HepG2 (cell line): ENCODE results near the gene SEC14L1. TPM values are rescaled to one million over a fixed set of nuclear protein-coding genes. Genes with fewer than 3 reads are reported as not detected.

ENCODE experiments used
- AGO2 ChIP-seq: fragments of 200-400 bp; formaldehyde crosslinking; optimal IDR thresholded peaks from 2 replicates; pipeline ENCODE3; 2017; ENCODE audit warnings: mild to moderate bottlenecking, low read depth, low read length, moderate library complexity
- ATF7-NPFF ChIP-seq: sonication (generic); formaldehyde crosslinking; IDR thresholded peaks from 2 replicates; pipeline ENCODE4 v1.8.1; 2023; ENCODE audit warnings: mild to moderate bottlenecking, low read depth, missing genetic modification reagents, moderate library complexity
- ERF ChIP-seq: IDR thresholded peaks from 2 replicates; pipeline ENCODE4 v1.6.1; 2018; ENCODE audit warnings: missing biosample characterization, missing genetic modification reagents
- GABPB1 ChIP-seq: IDR thresholded peaks from 2 replicates; pipeline ENCODE4 v1.6.1; 2016; ENCODE audit warnings: mild to moderate bottlenecking, missing genetic modification reagents, moderate library complexity, missing compliant biosample characterization
- HNF4G ChIP-seq, 2 experiments: sonication (generic) in 1 of 2; formaldehyde crosslinking in 1 of 2; IDR thresholded peaks; 2 replicates each; pipeline versions ENCODE4 v1.4.0 to v1.6.1; 2011 to 2020; ENCODE audit warnings: borderline replicate concordance in 2 of 2, low read depth in 2 of 2, mild to moderate bottlenecking in 2 of 2, low read length in 1 of 2, missing genetic modification reagents in 1 of 2, moderate library complexity in 1 of 2
- KAT2B ChIP-seq: fragments of 150-350 bp; IDR thresholded peaks from 2 replicates; pipeline ENCODE4 v1.6.1; 2014; ENCODE audit warnings: low read depth, low read length, borderline replicate concordance
- MBD4 ChIP-seq: IDR thresholded peaks from 2 replicates; pipeline ENCODE4 v1.6.1; 2012; ENCODE audit warnings: low read length, inconsistent platforms, borderline replicate concordance
- MEF2D ChIP-seq: sonication (generic); formaldehyde crosslinking; IDR thresholded peaks from 2 replicates; pipeline ENCODE4 v1.5.1; 2020; ENCODE audit warnings: mild to moderate bottlenecking, missing genetic modification reagents
- MEIS1 ChIP-seq: sonication (generic); formaldehyde crosslinking; IDR thresholded peaks from 2 replicates; pipeline ENCODE4 v1.9.0; 2021; ENCODE audit warnings: mild to moderate bottlenecking, missing genetic modification reagents, moderate library complexity, borderline replicate concordance
- MYNN ChIP-seq: sonication (generic); formaldehyde crosslinking; IDR thresholded peaks from 2 replicates; pipeline ENCODE4 v1.4.0; 2020; ENCODE audit warnings: mild to moderate bottlenecking, low read depth, missing genetic modification reagents
- POLR2AphosphoS2 ChIP-seq: IDR thresholded peaks from 2 replicates; pipeline ENCODE4 v1.6.1; 2011; ENCODE audit warnings: low read depth, low read length, improper control_type of control experiment
- PTBP1 ChIP-seq: fragments of 200-400 bp; formaldehyde crosslinking; IDR thresholded peaks from 2 replicates; pipeline ENCODE4 v1.6.1; 2018; ENCODE audit warnings: low read length, low read depth; ENCODE audit not compliant: poor library complexity, severe bottlenecking
- RFXANK ChIP-seq: IDR thresholded peaks from 2 replicates; pipeline ENCODE4 v1.6.1; 2016
- SP2 ChIP-seq: sonication (generic); formaldehyde crosslinking; IDR thresholded peaks from 2 replicates; pipeline ENCODE4 v1.5.1; 2020; ENCODE audit warnings: mild to moderate bottlenecking, missing genetic modification reagents
- TEF ChIP-seq: sonication (generic); formaldehyde crosslinking; IDR thresholded peaks from 2 replicates; pipeline ENCODE4 v1.5.0; 2020; ENCODE audit warnings: missing genetic modification reagents
- THAP8 ChIP-seq: sonication (generic); formaldehyde crosslinking; IDR thresholded peaks from 2 replicates; pipeline ENCODE4 v1.5.1; 2020; ENCODE audit warnings: missing genetic modification reagents, mild to moderate bottlenecking, borderline replicate concordance
- ZC3H4 ChIP-seq: sonication (generic); formaldehyde crosslinking; IDR thresholded peaks from 2 replicates; pipeline ENCODE4 v1.4.0; 2020; ENCODE audit warnings: missing genetic modification reagents, borderline replicate concordance
- ZFY ChIP-seq: sonication (generic); formaldehyde crosslinking; IDR thresholded peaks from 2 replicates; pipeline ENCODE4 v1.4.0; 2020; ENCODE audit warnings: missing genetic modification reagents
- ZKSCAN8 ChIP-seq: IDR thresholded peaks from 2 replicates; pipeline ENCODE4 v1.6.1; 2016; ENCODE audit warnings: borderline replicate concordance, missing genetic modification reagents, missing compliant biosample characterization
- ZNF20 ChIP-seq: sonication (generic); formaldehyde crosslinking; IDR thresholded peaks from 2 replicates; pipeline ENCODE4 v1.4.0; 2020; ENCODE audit warnings: mild to moderate bottlenecking, moderate library complexity, missing genetic modification reagents
- ZNF382 ChIP-seq: sonication (generic); formaldehyde crosslinking; IDR thresholded peaks from 2 replicates; pipeline ENCODE4 v1.5.0; 2020; ENCODE audit warnings: missing genetic modification reagents, mild to moderate bottlenecking, borderline replicate concordance
- ZNF703 ChIP-seq: sonication (generic); formaldehyde crosslinking; IDR thresholded peaks from 2 replicates; pipeline ENCODE4 v1.5.1; 2020; ENCODE audit warnings: missing genetic modification reagents, mild to moderate bottlenecking, moderate library complexity, borderline replicate concordance
- ZNF761 ChIP-seq: sonication (generic); formaldehyde crosslinking; conservative IDR thresholded peaks from 2 replicates; pipeline ENCODE4 v1.4.0; 2020; ENCODE audit warnings: mild to moderate bottlenecking, missing genetic modification reagents
- ZUFSP ChIP-seq: sonication (generic); formaldehyde crosslinking; IDR thresholded peaks from 2 replicates; pipeline ENCODE4 v1.9.0; 2021; ENCODE audit warnings: missing genetic modification reagents, mild to moderate bottlenecking, borderline replicate concordance
- polyA plus RNA-seq, 8 experiments: library from polyadenylated mRNA; depleted of rRNA in 3 of 8; stranded (reverse) in 7 of 8; unstranded in 1 of 8; fragments of >200 nt; fragmentation: Illumina TruSeq in 4 of 8; extraction: Trizol in 4 of 8; gene quantifications; 2 replicates each; pipeline versions ENCODE4 v1.2.1 to v1.2.3, GENCODE V29; 2011 to 2016; ENCODE audit warnings: low read depth in 4 of 8, missing spikeins in 1 of 8, mixed read lengths in 1 of 8; ENCODE audit not compliant: insufficient read depth in 1 of 8
- total RNA-seq, 5 experiments: library from RNA; depleted of rRNA; stranded (reverse); fragments of >200 nt; fragmentation: Illumina TruSeq; extraction: Trizol; gene quantifications; 2 replicates each; pipeline ENCODE4 v1.2.3, GENCODE V29; 2016; ENCODE audit warnings: low read depth in 1 of 5
- TF ChIP-seq, protein P1 (sequence below): sonication (generic); formaldehyde crosslinking; conservative IDR thresholded peaks from 2 replicates; pipeline ENCODE4 v1.8.0; 2022; ENCODE audit warnings: missing genetic modification reagents

SEC14L1 gene
- total and polyA plus RNA-seq, 2 of the 13 experiments (the other 11 are each of a cell fraction or from before 2014, with no cell fraction given), result 26.3 to 43.9 TPM

DNA sequence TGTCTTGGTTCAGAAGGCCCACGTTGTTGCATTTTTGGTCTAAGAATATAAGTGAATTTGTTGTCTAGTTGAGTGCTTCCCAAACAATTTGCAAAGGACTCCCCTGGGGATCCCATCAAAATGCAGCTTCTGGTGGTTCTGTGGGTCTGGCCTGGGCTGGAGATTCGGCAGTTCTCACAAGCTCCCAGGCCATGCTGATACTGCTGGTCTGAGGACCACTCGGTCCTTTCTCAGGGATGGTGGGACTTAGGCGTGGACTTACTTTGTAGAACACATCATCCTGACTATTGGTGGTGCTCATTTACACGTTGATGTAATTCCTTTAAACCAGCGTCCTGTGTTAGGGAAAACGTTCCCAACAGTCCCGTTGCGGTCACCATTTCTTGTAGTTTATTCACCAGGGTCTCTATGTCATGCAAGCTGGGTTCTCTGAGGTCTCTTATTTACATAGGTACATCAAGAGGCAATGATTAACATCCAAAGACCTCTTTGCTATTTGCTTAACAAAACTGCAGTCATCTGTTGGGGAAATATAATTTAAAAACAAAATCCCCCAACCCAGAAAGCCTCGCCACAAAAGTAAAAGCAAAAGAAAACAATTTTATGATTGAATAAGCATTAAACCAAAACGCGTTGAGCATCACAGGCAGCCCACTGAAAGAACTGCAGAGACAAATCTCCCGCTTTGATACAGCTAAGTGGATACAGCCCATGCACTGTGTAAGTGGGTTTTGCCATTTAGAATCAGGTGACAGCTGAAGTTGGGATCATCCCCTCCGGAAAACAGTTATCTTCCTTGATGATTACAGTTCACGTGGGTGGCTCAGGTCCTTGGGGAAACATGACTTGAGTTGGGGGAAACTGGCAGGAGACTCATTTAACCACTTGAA is 39.0 kb upstream of the SEC14L1 start (continued):
- TF ChIP-seq ZNF703 (CRISPR knock-in tag), result no peak
- no peak for TF ChIP-seq KAT2B
- no peak for TF ChIP-seq THAP8 (CRISPR knock-in tag)
- TF ChIP-seq MYNN, result no peak
- TF ChIP-seq ZKSCAN8 (CRISPR knock-in tag), result no peak
- peak; percentile 8; the same call in 1 of the 2 replicates for TF ChIP-seq TEF (CRISPR knock-in tag)
- no peak for TF ChIP-seq ZC3H4 (CRISPR knock-in tag)
- TF ChIP-seq ZFY (CRISPR knock-in tag), result 0 out of 2 replicates have a peak, but pooled peaks have one; percentile 37
- TF ChIP-seq MEIS1 (CRISPR knock-in tag), result no peak
- TF ChIP-seq RFXANK (CRISPR knock-in tag), result no peak
- no peak for TF ChIP-seq ZUFSP (CRISPR knock-in tag)
- no peak for TF ChIP-seq ERF
- TF ChIP-seq GABPB1 (CRISPR knock-in tag), result 0 out of 2 replicates have a peak, but pooled peaks have one; percentile 1
- TF ChIP-seq ZNF382 (CRISPR knock-in tag), result no peak
- TF ChIP-seq ATF7-NPFF (CRISPR knock-in tag), result no peak
- no peak for TF ChIP-seq ZNF761 (CRISPR knock-in tag)
- TF ChIP-seq, protein P1, sequence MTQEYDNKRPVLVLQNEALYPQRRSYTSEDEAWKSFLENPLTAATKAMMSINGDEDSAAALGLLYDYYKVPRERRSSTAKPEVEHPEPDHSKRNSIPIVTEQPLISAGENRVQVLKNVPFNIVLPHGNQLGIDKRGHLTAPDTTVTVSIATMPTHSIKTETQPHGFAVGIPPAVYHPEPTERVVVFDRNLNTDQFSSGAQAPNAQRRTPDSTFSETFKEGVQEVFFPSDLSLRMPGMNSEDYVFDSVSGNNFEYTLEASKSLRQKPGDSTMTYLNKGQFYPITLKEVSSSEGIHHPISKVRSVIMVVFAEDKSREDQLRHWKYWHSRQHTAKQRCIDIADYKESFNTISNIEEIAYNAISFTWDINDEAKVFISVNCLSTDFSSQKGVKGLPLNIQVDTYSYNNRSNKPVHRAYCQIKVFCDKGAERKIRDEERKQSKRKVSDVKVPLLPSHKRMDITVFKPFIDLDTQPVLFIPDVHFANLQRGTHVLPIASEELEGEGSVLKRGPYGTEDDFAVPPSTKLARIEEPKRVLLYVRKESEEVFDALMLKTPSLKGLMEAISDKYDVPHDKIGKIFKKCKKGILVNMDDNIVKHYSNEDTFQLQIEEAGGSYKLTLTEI (CRISPR knock-in tag), result no peak
- no peak for TF ChIP-seq AGO2
- TF ChIP-seq SP2, result no peak
- TF ChIP-seq HNF4G (IDR thresholded peaks at IDR 0.05; ENCODE audit: borderline replicate concordance, low read depth, low read length), result 0 out of 2 replicates have a peak, but pooled peaks have one; percentile 8
- no peak for TF ChIP-seq HNF4G (CRISPR knock-in tag; IDR thresholded peaks at IDR 0.05; ENCODE audit: borderline replicate concordance, low read depth)
- TF ChIP-seq PTBP1, result no peak
- no peak for TF ChIP-seq MBD4
- no peak for TF ChIP-seq POLR2AphosphoS2
- TF ChIP-seq MEF2D (CRISPR knock-in tag), result no peak
- no peak for TF ChIP-seq ZNF20 (CRISPR knock-in tag)
